ENCODE results near the gene TMEM183A.

TMEM183A gene

GRCh38 chr1:203054184-203054583 is 47.0 kb downstream of the TMEM183A start:
- Histone ChIP-seq H3K27me3 (ENCODE audit: control insufficient read depth, insufficient read depth, low read length, poor library complexity, severe bottlenecking) (no peaks in the 10 kb centered on the region), H3K27ac (ENCODE audit: insufficient read depth, low read depth, low read length, poor library complexity, severe bottlenecking) (no peak overlapping the region)
- WGBS, 2 experiments, result 66 to 71% methylated on average over 1 of the region's 1 CpG

DNA sequence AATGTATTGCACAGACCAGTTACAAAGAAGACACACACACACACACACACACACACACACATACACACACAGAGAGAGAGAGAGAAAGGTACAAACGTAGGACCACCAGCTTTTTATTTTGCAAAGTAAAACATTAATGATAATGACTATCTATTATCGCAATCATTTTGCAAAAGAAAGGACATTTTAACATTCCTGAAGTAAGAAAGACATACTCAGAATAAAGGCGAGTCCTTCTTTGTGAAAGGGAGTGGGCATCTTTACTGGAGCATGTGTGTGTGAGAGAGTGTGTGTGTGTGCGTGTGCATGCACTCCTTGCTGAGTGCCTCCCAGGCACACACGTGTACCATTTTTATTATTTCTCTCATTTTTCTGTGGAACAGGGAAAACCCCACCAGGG is 47.5 kb downstream of the TMEM183A start:
- Histone ChIP-seq H3K36me3 (ENCODE audit: control insufficient read depth, insufficient read depth, low read length) (no peaks in the 10 kb centered on the region), H3K9me3 (ENCODE audit: control insufficient read depth, low read length) (no peaks in the 10 kb centered on the region), H3K4me3 (ENCODE audit: insufficient read depth, low read depth, low read length) (no peak overlapping the region), H3K27ac (ENCODE audit: insufficient read depth, low read depth, low read length, poor library complexity, severe bottlenecking) (no peak overlapping the region), H3K4me1 (ENCODE audit: control insufficient read depth, insufficient read depth, low read length) (peaks cover 11% of the 10 kb centered on the region), H3K27me3 (ENCODE audit: control insufficient read depth, insufficient read depth, low read length, poor library complexity, severe bottlenecking) (no peaks in the 10 kb centered on the region)
- WGBS, 2 experiments, result 71 to 80% methylated on average over 3 to 5 of the region's 5 CpGs

More at GRCh38 chr1:203054184-203054583, 47.0 kb downstream of the TMEM183A start:
- H3K4me1 ChIP-seq (ENCODE audit: control insufficient read depth, insufficient read depth, low read length), result peaks cover 11% of the 10 kb centered on the region
- H3K4me3 ChIP-seq (ENCODE audit: insufficient read depth, low read depth, low read length), result no peak overlapping the region
- H3K36me3 ChIP-seq (ENCODE audit: control insufficient read depth, insufficient read depth, low read length), result no peaks in the 10 kb centered on the region
- no peaks in the 10 kb centered on the region for H3K9me3 ChIP-seq (ENCODE audit: control insufficient read depth, low read length)

GRCh38 chr1:203055161-203055799 is 48.1 kb downstream of the TMEM183A start:
- no peaks in the 10 kb centered on the region for H3K9me3 ChIP-seq (ENCODE audit: control insufficient read depth, low read length)
- H3K4me3 ChIP-seq (ENCODE audit: insufficient read depth, low read depth, low read length), result no peak overlapping the region
- WGBS, 2 experiments, result 73 to 75% methylated on average over 24 of the region's 24 CpGs
- H3K36me3 ChIP-seq (ENCODE audit: control insufficient read depth, insufficient read depth, low read length), result no peaks in the 10 kb centered on the region
- no peaks in the 10 kb centered on the region for H3K27me3 ChIP-seq (ENCODE audit: control insufficient read depth, insufficient read depth, low read length, poor library complexity, severe bottlenecking)
- H3K4me1 ChIP-seq (ENCODE audit: control insufficient read depth, insufficient read depth, low read length), result peaks cover 11% of the 10 kb centered on the region
- H3K27ac ChIP-seq (ENCODE audit: insufficient read depth, low read depth, low read length, poor library complexity, severe bottlenecking), result no peak overlapping the region

- Histone ChIP-seq H3K4me1 (ENCODE audit: control insufficient read depth, insufficient read depth, low read length) (peaks cover 11% of the 10 kb centered on the region), H3K27me3 (ENCODE audit: control insufficient read depth, insufficient read depth, low read length, poor library complexity, severe bottlenecking) (no peaks in the 10 kb centered on the region), H3K27ac (ENCODE audit: insufficient read depth, low read depth, low read length, poor library complexity, severe bottlenecking) (no peak overlapping the region), H3K9me3 (ENCODE audit: control insufficient read depth, low read length) (no peaks in the 10 kb centered on the region), H3K4me3 (ENCODE audit: insufficient read depth, low read depth, low read length) (no peak overlapping the region), H3K36me3 (ENCODE audit: control insufficient read depth, insufficient read depth, low read length) (peaks cover 3% of the 10 kb centered on the region)
- 94 to 95% methylated on average over 7 of the region's 7 CpGs for WGBS, 2 experiments
Observed at GRCh38 chr1:203056012-203056411, 48.8 kb downstream of the TMEM183A start.

- no peak overlapping the region for H3K27ac ChIP-seq (ENCODE audit: insufficient read depth, low read depth, low read length, poor library complexity, severe bottlenecking)
- no peaks in the 10 kb centered on the region for H3K9me3 ChIP-seq (ENCODE audit: control insufficient read depth, low read length)
- H3K36me3 ChIP-seq (ENCODE audit: control insufficient read depth, insufficient read depth, low read length), result peaks cover 4% of the 10 kb centered on the region
- no peak overlapping the region for H3K4me3 ChIP-seq (ENCODE audit: insufficient read depth, low read depth, low read length)
- H3K27me3 ChIP-seq (ENCODE audit: control insufficient read depth, insufficient read depth, low read length, poor library complexity, severe bottlenecking), result no peaks in the 10 kb centered on the region
- WGBS, 2 experiments, result 95 to 97% methylated on average over 6 of the region's 6 CpGs
- H3K4me1 ChIP-seq (ENCODE audit: control insufficient read depth, insufficient read depth, low read length), result peaks cover 11% of the 10 kb centered on the region
Observed at GRCh38 chr1:203056516-203056915, 49.3 kb downstream of the TMEM183A start.

DNA sequence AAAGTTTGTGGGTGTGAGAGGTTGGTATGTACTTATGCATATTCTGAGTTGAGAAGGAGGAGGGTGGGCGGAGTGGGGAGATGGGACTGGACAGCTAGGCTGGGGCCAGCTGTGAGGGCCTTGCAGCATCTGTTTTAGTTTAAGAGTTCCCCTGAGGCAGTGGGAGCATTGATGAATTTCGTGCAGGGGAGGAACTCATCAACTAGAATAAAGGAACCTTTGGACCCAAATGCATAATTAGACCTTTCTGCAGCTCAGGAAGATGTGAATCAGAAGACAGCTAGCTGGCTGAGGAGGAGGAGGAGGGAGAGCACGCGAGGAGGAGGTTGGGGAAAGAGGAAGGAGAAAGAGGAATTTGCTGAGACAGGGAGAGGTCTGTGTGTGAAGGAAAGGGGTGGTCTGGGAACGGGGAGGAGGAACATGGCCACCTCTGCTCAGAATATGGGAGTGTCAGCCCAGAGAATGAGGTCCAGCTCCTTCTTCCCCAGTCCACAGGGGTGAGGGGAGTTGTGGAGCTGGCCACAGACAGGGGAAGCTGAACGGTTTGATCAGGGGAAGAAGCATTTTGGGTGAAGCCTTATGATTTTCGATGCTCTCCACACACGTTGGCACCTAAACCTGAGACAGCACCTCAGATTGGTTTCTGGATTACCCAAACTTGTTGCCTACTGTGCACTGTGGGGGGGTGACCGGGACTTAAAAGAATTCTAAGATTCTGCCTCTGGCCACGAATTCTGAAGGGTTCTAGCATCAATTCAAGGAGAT is 50.9 kb downstream of the TMEM183A start:
- 75 to 79% methylated on average over 9 of the region's 10 CpGs for WGBS, 2 experiments
- peaks cover 4% of the 10 kb centered on the region for H3K36me3 ChIP-seq (ENCODE audit: control insufficient read depth, insufficient read depth, low read length)

DNA sequence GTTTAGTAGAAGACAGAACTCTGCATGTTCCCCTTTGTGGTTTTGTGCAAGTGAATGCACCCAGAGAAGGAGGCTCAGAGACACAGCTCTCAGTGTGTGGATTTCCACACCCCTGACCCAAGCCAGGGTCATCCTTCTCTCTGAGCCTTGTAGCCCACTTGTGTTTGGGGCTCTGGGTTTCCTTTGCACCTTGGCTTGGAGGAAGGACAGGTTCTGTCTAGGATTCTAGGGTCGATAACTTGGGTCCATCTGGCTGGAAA is 51.4 kb downstream of the TMEM183A start:
- Histone ChIP-seq H3K4me1 (ENCODE audit: control insufficient read depth, insufficient read depth, low read length) (peaks cover 14% of the 10 kb centered on the region), H3K27me3 (ENCODE audit: control insufficient read depth, insufficient read depth, low read length, poor library complexity, severe bottlenecking) (no peaks in the 10 kb centered on the region), H3K36me3 (ENCODE audit: control insufficient read depth, insufficient read depth, low read length) (peaks cover 4% of the 10 kb centered on the region), H3K4me3 (ENCODE audit: insufficient read depth, low read depth, low read length) (no peak overlapping the region), H3K27ac (ENCODE audit: insufficient read depth, low read depth, low read length, poor library complexity, severe bottlenecking) (no peak overlapping the region), H3K9me3 (ENCODE audit: control insufficient read depth, low read length) (no peaks in the 10 kb centered on the region)
- 95 to 96% methylated on average over 1 of the region's 1 CpG for WGBS, 2 experiments

More for the DNA sequence above, 50.9 kb downstream of the TMEM183A start:
- no peaks in the 10 kb centered on the region for H3K9me3 ChIP-seq (ENCODE audit: control insufficient read depth, low read length)
- no peak overlapping the region for H3K4me3 ChIP-seq (ENCODE audit: insufficient read depth, low read depth, low read length)
- peaks cover 14% of the 10 kb centered on the region for H3K4me1 ChIP-seq (ENCODE audit: control insufficient read depth, insufficient read depth, low read length)
- no peak overlapping the region for H3K27ac ChIP-seq (ENCODE audit: insufficient read depth, low read depth, low read length, poor library complexity, severe bottlenecking)
- no peaks in the 10 kb centered on the region for H3K27me3 ChIP-seq (ENCODE audit: control insufficient read depth, insufficient read depth, low read length, poor library complexity, severe bottlenecking)

DNA sequence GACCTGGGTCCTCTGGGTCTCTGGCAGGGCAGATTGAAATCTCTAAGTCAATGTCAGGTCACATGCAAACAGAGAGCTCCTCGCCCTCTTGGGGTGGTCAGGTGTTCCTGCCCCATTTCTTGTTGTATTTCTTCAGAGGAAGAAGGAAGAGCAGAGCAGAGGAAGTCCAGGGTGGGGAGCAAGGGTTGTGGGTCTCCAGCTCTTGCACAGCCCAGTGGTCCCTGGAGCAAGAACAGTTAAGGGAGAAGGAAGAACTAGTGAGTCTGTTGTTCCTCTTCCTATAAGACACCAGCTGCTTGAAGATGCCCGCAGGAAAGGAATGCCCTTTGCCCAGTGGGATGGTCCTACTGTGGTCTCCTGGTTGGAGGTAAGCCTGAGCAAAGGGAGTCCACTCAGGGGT is 52.3 kb downstream of the TMEM183A start:
- H3K36me3 ChIP-seq (ENCODE audit: control insufficient read depth, insufficient read depth, low read length), result peaks cover 4% of the 10 kb centered on the region
- H3K4me1 ChIP-seq (ENCODE audit: control insufficient read depth, insufficient read depth, low read length), result peaks cover 8% of the 10 kb centered on the region
- H3K27ac ChIP-seq (ENCODE audit: insufficient read depth, low read depth, low read length, poor library complexity, severe bottlenecking), result no peak overlapping the region
- 91 to 96% methylated on average over 2 of the region's 2 CpGs for WGBS, 2 experiments
- H3K4me3 ChIP-seq (ENCODE audit: insufficient read depth, low read depth, low read length), result no peak overlapping the region
- no peaks in the 10 kb centered on the region for H3K9me3 ChIP-seq (ENCODE audit: control insufficient read depth, low read length)
- no peaks in the 10 kb centered on the region for H3K27me3 ChIP-seq (ENCODE audit: control insufficient read depth, insufficient read depth, low read length, poor library complexity, severe bottlenecking)

- no peaks in the 10 kb centered on the region for H3K9me3 ChIP-seq (ENCODE audit: control insufficient read depth, low read length)
- peaks cover 4% of the 10 kb centered on the region for H3K36me3 ChIP-seq (ENCODE audit: control insufficient read depth, insufficient read depth, low read length)
- no peak overlapping the region for H3K4me3 ChIP-seq (ENCODE audit: insufficient read depth, low read depth, low read length)
- no peaks in the 10 kb centered on the region for H3K27me3 ChIP-seq (ENCODE audit: control insufficient read depth, insufficient read depth, low read length, poor library complexity, severe bottlenecking)
- peaks cover 4% of the 10 kb centered on the region for H3K4me1 ChIP-seq (ENCODE audit: control insufficient read depth, insufficient read depth, low read length)
- H3K27ac ChIP-seq (ENCODE audit: insufficient read depth, low read depth, low read length, poor library complexity, severe bottlenecking), result no peak overlapping the region
- WGBS, 2 experiments, result 93 to 94% methylated on average over 11 of the region's 11 CpGs
Observed at GRCh38 chr1:203060115-203060514, 52.9 kb downstream of the TMEM183A start.

DNA sequence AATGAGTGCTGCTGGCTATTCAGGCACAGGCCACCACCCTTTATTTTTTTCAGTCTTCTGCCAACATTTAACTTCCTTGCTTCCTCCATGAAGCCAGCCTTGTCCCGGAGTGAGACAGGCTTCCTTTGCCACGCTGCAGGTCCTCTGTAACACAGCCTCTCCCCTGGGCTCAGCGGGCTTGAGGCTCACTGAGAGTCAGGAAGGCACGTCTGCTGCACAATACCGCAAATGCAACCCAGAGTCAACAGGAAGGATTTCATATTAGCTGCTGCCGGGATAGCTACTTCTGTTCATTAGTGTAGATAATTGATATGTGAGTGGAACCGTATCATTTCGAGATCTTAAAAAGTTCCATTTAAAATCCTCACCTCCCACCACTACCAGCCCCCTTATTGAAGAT is 56.1 kb downstream of the TMEM183A start:
- 93 to 98% methylated on average over 6 to 8 of the region's 8 CpGs for WGBS, 2 experiments
- H3K9me3 ChIP-seq (ENCODE audit: control insufficient read depth, low read length), result no peaks in the 10 kb centered on the region
- H3K4me1 ChIP-seq (ENCODE audit: control insufficient read depth, insufficient read depth, low read length), result peaks cover 9% of the 10 kb centered on the region
- no peaks in the 10 kb centered on the region for H3K27me3 ChIP-seq (ENCODE audit: control insufficient read depth, insufficient read depth, low read length, poor library complexity, severe bottlenecking)
- peaks cover 4% of the 10 kb centered on the region for H3K36me3 ChIP-seq (ENCODE audit: control insufficient read depth, insufficient read depth, low read length)
- no peak overlapping the region for H3K27ac ChIP-seq (ENCODE audit: insufficient read depth, low read depth, low read length, poor library complexity, severe bottlenecking)
- H3K4me3 ChIP-seq (ENCODE audit: insufficient read depth, low read depth, low read length), result no peak overlapping the region
